Karpas-422 (cell line): ENCODE data around the gene DDA1. TPM values are rescaled to one million over a fixed set of nuclear protein-coding genes. Genes with fewer than 3 reads are reported as not detected.

Source experiments
- DNase-seq: peaks from one replicate; pipeline ENCODE4 v3.0.0-alpha.2; 2015
- H2AFZ ChIP-seq: fragments of 200-600 bp; sonication (generic); 2 replicates; pipeline ENCODE4 v1.6.1; 2014; ENCODE audit warnings: antibody characterized with exemption, low read length, mixed read lengths
- H3K27ac ChIP-seq: fragments of 200-600 bp; sonication (generic); 2 replicates; pipeline ENCODE4 v1.5.1; 2014; ENCODE audit warnings: mild to moderate bottlenecking, low read length, moderate library complexity
- H3K27me3 ChIP-seq: fragments of 200-600 bp; sonication (generic); 2 replicates; pipeline ENCODE4 v1.6.1; 2014; ENCODE audit warnings: low read length, mixed read lengths
- H3K36me3 ChIP-seq: fragments of 200-600 bp; sonication (generic); 2 replicates; pipeline ENCODE4 v1.6.1; 2014; ENCODE audit warnings: low read length, mixed read lengths; ENCODE audit not compliant: insufficient read depth
- H3K4me1 ChIP-seq: fragments of 200-600 bp; sonication (generic); 2 replicates; pipeline ENCODE4 v1.6.1; 2014; ENCODE audit warnings: mild to moderate bottlenecking, low read length, mixed read lengths
- H3K4me2 ChIP-seq: fragments of 200-600 bp; sonication (generic); 2 replicates; pipeline ENCODE4 v1.6.1; 2014; ENCODE audit warnings: low read length, low read depth, mild to moderate bottlenecking; ENCODE audit not compliant: poor library complexity, severe bottlenecking
- H3K4me3 ChIP-seq: fragments of 200-600 bp; sonication (generic); 2 replicates; pipeline ENCODE4 v1.5.1; 2014; ENCODE audit warnings: mild to moderate bottlenecking, antibody characterized with exemption, low read length, mixed read lengths
- H3K79me2 ChIP-seq: fragments of 200-600 bp; sonication (generic); 2 replicates; pipeline ENCODE4 v1.6.1; 2014; ENCODE audit warnings: mild to moderate bottlenecking, low read length, mixed read lengths
- H3K9ac ChIP-seq: fragments of 200-600 bp; sonication (generic); 2 replicates; pipeline ENCODE4 v1.6.0; 2014; ENCODE audit warnings: low read length
- H3K9me2 ChIP-seq: fragments of 200-600 bp; sonication (generic), shearing (Covaris generic); replicated peaks from 2 replicates; pipeline ENCODE4 v1.6.0; 2014; ENCODE audit warnings: mild to moderate bottlenecking, low read length, moderate library complexity; ENCODE audit not compliant: insufficient read depth
- H3K9me3 ChIP-seq: fragments of 300-700, 200-600 bp; sonication (generic); 2 replicates; pipeline ENCODE4 v1.6.1; 2014; ENCODE audit warnings: low read length, mixed read lengths
- H4K20me1 ChIP-seq: fragments of 200-600 bp; sonication (generic); 2 replicates; pipeline ENCODE4 v1.6.1; 2014; ENCODE audit warnings: mild to moderate bottlenecking, antibody characterized with exemption, low read length, low read depth; ENCODE audit not compliant: insufficient read depth
- total RNA-seq: library from RNA; depleted of rRNA; stranded (reverse); fragments of >200 nt; shearing (Covaris generic); gene quantifications from 2 replicates; pipeline ENCODE4 v1.2.3, GENCODE V29; 2014; ENCODE audit warnings: low replicate concordance

DDA1 gene
- total RNA-seq, 1 experiment from 2014 or later, result 24.4 TPM

- H3K4me1 ChIP-seq, result no peaks in the 10 kb centered on the region
- no peak overlapping the region for H3K9ac ChIP-seq
- H3K27ac ChIP-seq, result no peak overlapping the region
- H3K4me2 ChIP-seq, result no peak overlapping the region
- DNase-seq, result no peak
- H3K27me3 ChIP-seq, result no peaks in the 10 kb centered on the region
- H4K20me1 ChIP-seq, result no peaks in the 10 kb centered on the region
- H2AFZ ChIP-seq, result no peak overlapping the region
- no peaks in the 10 kb centered on the region for H3K9me3 ChIP-seq
- no peaks in the 10 kb centered on the region for H3K36me3 ChIP-seq
- no peaks in the 10 kb centered on the region for H3K79me2 ChIP-seq
- H3K4me3 ChIP-seq, result no peak overlapping the region
- no peaks in the 10 kb centered on the region for H3K9me2 ChIP-seq
These were observed 12.5 kb downstream of the DDA1 start for GRCh38 chr19:17321655-17322489.

GRCh38 chr19:17322854-17323253 is 13.5 kb downstream of the DDA1 start:
- no peak for DNase-seq
- no peak overlapping the region for H3K27ac ChIP-seq
- H3K36me3 ChIP-seq, result no peaks in the 10 kb centered on the region
- no peak overlapping the region for H2AFZ ChIP-seq
- no peaks in the 10 kb centered on the region for H3K4me1 ChIP-seq
- no peak overlapping the region for H3K4me2 ChIP-seq
- H3K9me3 ChIP-seq, result no peaks in the 10 kb centered on the region
- no peaks in the 10 kb centered on the region for H3K9me2 ChIP-seq
- H3K79me2 ChIP-seq, result no peaks in the 10 kb centered on the region
- H3K27me3 ChIP-seq, result no peaks in the 10 kb centered on the region
- no peaks in the 10 kb centered on the region for H4K20me1 ChIP-seq
- H3K9ac ChIP-seq, result no peak overlapping the region
- H3K4me3 ChIP-seq, result no peak overlapping the region

GRCh38 chr19:17323300-17323963 is 14.1 kb downstream of the DDA1 start:
- Histone ChIP-seq H2AFZ (no peak overlapping the region), H3K9me3 (no peaks in the 10 kb centered on the region), H3K36me3 (no peaks in the 10 kb centered on the region), H3K27ac (no peak overlapping the region), H3K4me1 (no peaks in the 10 kb centered on the region), H3K4me2 (no peak overlapping the region), H3K79me2 (no peaks in the 10 kb centered on the region), H4K20me1 (no peaks in the 10 kb centered on the region), H3K9ac (no peak overlapping the region), H3K4me3 (no peak overlapping the region), H3K27me3 (no peaks in the 10 kb centered on the region), H3K9me2 (no peaks in the 10 kb centered on the region)
- no peak for DNase-seq

- H3K9me3 ChIP-seq, result no peaks in the 10 kb centered on the region
- no peaks in the 10 kb centered on the region for H3K4me1 ChIP-seq
- H4K20me1 ChIP-seq, result no peaks in the 10 kb centered on the region
- no peak overlapping the region for H3K9ac ChIP-seq
- H3K79me2 ChIP-seq, result no peaks in the 10 kb centered on the region
- no peak overlapping the region for H2AFZ ChIP-seq
- no peaks in the 10 kb centered on the region for H3K36me3 ChIP-seq
- no peaks in the 10 kb centered on the region for H3K27me3 ChIP-seq
- H3K4me2 ChIP-seq, result no peak overlapping the region
- no peaks in the 10 kb centered on the region for H3K9me2 ChIP-seq
- H3K27ac ChIP-seq, result no peak overlapping the region
- no peak overlapping the region for H3K4me3 ChIP-seq
- DNase-seq, result no peak
These were observed 14.6 kb downstream of the DDA1 start for GRCh38 chr19:17323964-17324332.

- H3K9me2 ChIP-seq, result no peaks in the 10 kb centered on the region
- no peak overlapping the region for H3K9ac ChIP-seq
- H3K36me3 ChIP-seq, result no peaks in the 10 kb centered on the region
- H3K9me3 ChIP-seq, result no peaks in the 10 kb centered on the region
- no peak for DNase-seq
- no peaks in the 10 kb centered on the region for H3K27me3 ChIP-seq
- no peaks in the 10 kb centered on the region for H3K4me1 ChIP-seq
- no peak overlapping the region for H3K4me2 ChIP-seq
- no peaks in the 10 kb centered on the region for H4K20me1 ChIP-seq
- no peak overlapping the region for H2AFZ ChIP-seq
- H3K79me2 ChIP-seq, result no peaks in the 10 kb centered on the region
- no peak overlapping the region for H3K27ac ChIP-seq
- H3K4me3 ChIP-seq, result no peak overlapping the region
These were observed 15.2 kb downstream of the DDA1 start for GRCh38 chr19:17324357-17325114.

GRCh38 chr19:17325133-17325532 is 15.8 kb downstream of the DDA1 start:
- Histone ChIP-seq H3K79me2 (no peaks in the 10 kb centered on the region), H3K36me3 (no peaks in the 10 kb centered on the region), H3K27ac (no peak overlapping the region), H3K9me2 (no peaks in the 10 kb centered on the region), H3K4me2 (no peak overlapping the region), H3K9ac (no peak overlapping the region), H4K20me1 (no peaks in the 10 kb centered on the region), H3K4me3 (no peak overlapping the region), H3K27me3 (no peaks in the 10 kb centered on the region), H3K9me3 (no peaks in the 10 kb centered on the region), H3K4me1 (no peaks in the 10 kb centered on the region), H2AFZ (no peak overlapping the region)
- no peak for DNase-seq

- Histone ChIP-seq H3K9ac (no peak overlapping the region), H3K9me3 (no peaks in the 10 kb centered on the region), H3K4me3 (no peak overlapping the region), H3K4me2 (no peak overlapping the region), H3K79me2 (no peaks in the 10 kb centered on the region), H3K36me3 (no peaks in the 10 kb centered on the region), H3K27me3 (no peaks in the 10 kb centered on the region), H3K4me1 (no peaks in the 10 kb centered on the region), H2AFZ (no peak overlapping the region), H4K20me1 (no peaks in the 10 kb centered on the region), H3K9me2 (no peaks in the 10 kb centered on the region), H3K27ac (no peak overlapping the region)
- DNase-seq, result no peak
These were observed 16.7 kb downstream of the DDA1 start for GRCh38 chr19:17325881-17326594.

- H3K36me3 ChIP-seq, result no peaks in the 10 kb centered on the region
- no peak overlapping the region for H3K4me3 ChIP-seq
- no peak overlapping the region for H3K27ac ChIP-seq
- H3K9me3 ChIP-seq, result no peaks in the 10 kb centered on the region
- no peak overlapping the region for H3K4me2 ChIP-seq
- no peaks in the 10 kb centered on the region for H4K20me1 ChIP-seq
- DNase-seq, result no peak
- H3K79me2 ChIP-seq, result no peaks in the 10 kb centered on the region
- no peaks in the 10 kb centered on the region for H3K27me3 ChIP-seq
- no peak overlapping the region for H3K9ac ChIP-seq
- H2AFZ ChIP-seq, result no peak overlapping the region
- no peaks in the 10 kb centered on the region for H3K4me1 ChIP-seq
- H3K9me2 ChIP-seq, result no peaks in the 10 kb centered on the region
These were observed 17.2 kb downstream of the DDA1 start for GRCh38 chr19:17326595-17326966.
